H1 (cell line): ENCODE results near the gene GUCY1B1.

Experiments
- EZH2 ChIP-seq: fragments of 200-600 bp; sonication (generic); IDR thresholded peaks from 2 replicates; pipeline ENCODE4 v1.7.1; 2012; ENCODE audit warnings: low read depth, mild to moderate bottlenecking, moderate library complexity, low read length, inconsistent platforms; ENCODE audit not compliant: severe bottlenecking
- JUN ChIP-seq: IDR thresholded peaks from 2 replicates; pipeline ENCODE4 v1.6.1; 2011; ENCODE audit warnings: low read depth, mild to moderate bottlenecking, improper control_type of control experiment, low read length
- JUND ChIP-seq: IDR thresholded peaks from 2 replicates; pipeline ENCODE4 v1.6.1; 2011; ENCODE audit warnings: mild to moderate bottlenecking, improper control_type of control experiment, low read length
- POLR2A ChIP-seq, 2 experiments: IDR thresholded peaks; 1 replicate in 1 of 2; 2 replicates in 1 of 2; pipeline ENCODE4 v1.6.1; 2011; ENCODE audit warnings: low read depth in 2 of 2, low read length in 2 of 2, mild to moderate bottlenecking in 2 of 2; ENCODE audit errors: control extremely low read depth in 1 of 2
- RBBP5 ChIP-seq: IDR thresholded peaks from 2 replicates; pipeline ENCODE4 v1.7.1; 2012; ENCODE audit warnings: low read depth, mild to moderate bottlenecking, inconsistent platforms, low read length, moderate library complexity, borderline replicate concordance
- RNF2 ChIP-seq: fragments of 200-900, 300-1000 bp; sonication (generic); IDR thresholded peaks from 2 replicates; pipeline ENCODE4 v1.7.1; 2016; ENCODE audit warnings: borderline replicate concordance, low read depth, mild to moderate bottlenecking, antibody characterized with exemption, low read length; ENCODE audit not compliant: poor library complexity, severe bottlenecking; ENCODE audit errors: missing control alignments
- SAP30 ChIP-seq: fragments of 300-600 bp; sonication (generic); IDR thresholded peaks from 2 replicates; pipeline ENCODE4 v1.7.1; 2012; ENCODE audit warnings: low read length, moderate library complexity, mild to moderate bottlenecking, inconsistent platforms; ENCODE audit not compliant: insufficient read depth, insufficient replicate concordance
- SIN3A ChIP-seq, 2 experiments: IDR thresholded peaks in 1 of 2; conservative IDR thresholded peaks in 1 of 2; 2 replicates each; pipeline ENCODE4 v1.6.1; 2011 to 2012; ENCODE audit warnings: low read length in 2 of 2, improper control_type of control experiment in 1 of 2, low read depth in 1 of 2, mild to moderate bottlenecking in 1 of 2
- SIX5 ChIP-seq: IDR thresholded peaks from 2 replicates; pipeline ENCODE4 v1.6.1; 2011; ENCODE audit warnings: mild to moderate bottlenecking, low read depth, low read length
- SP1 ChIP-seq: IDR thresholded peaks from 2 replicates; pipeline ENCODE4 v1.6.1; 2011; ENCODE audit warnings: low read depth, low read length
- TF ChIP-seq, protein P1 (sequence below), 3 experiments: IDR thresholded peaks; 1 replicate in 2 of 3; 2 replicates in 1 of 3; pipeline versions ENCODE4 v1.5.1 to v1.6.1; 2011; ENCODE audit warnings: low read length in 3 of 3, mild to moderate bottlenecking in 3 of 3, inconsistent platforms in 2 of 3, low read depth in 1 of 3, moderate library complexity in 1 of 3; ENCODE audit not compliant: insufficient read depth in 1 of 3; ENCODE audit errors: control extremely low read depth in 1 of 3
- TF ChIP-seq, protein P2 (sequence below): IDR thresholded peaks from 2 replicates; pipeline ENCODE4 v1.6.1; 2012; ENCODE audit warnings: inconsistent platforms

DNA sequence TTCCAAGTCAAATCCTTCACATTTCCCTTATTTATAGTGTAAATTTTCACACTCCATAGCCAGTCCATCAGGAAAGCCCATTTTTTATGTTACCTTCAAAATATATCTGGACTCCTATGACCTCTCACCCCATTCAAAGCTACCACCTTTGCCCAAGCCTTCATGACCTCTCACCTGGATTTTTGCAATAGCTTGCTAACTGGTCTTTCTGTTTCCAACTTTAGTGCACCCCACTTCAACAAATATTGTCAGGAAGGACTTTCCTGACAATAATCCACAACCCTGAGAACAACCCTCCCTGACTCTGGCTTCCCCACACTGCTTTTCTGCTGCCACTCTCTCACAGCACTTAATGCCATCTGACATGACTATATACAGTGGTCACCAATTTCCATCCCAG lies 73.8 kb downstream of the GUCY1B1 start:
- TF ChIP-seq, protein P1, sequence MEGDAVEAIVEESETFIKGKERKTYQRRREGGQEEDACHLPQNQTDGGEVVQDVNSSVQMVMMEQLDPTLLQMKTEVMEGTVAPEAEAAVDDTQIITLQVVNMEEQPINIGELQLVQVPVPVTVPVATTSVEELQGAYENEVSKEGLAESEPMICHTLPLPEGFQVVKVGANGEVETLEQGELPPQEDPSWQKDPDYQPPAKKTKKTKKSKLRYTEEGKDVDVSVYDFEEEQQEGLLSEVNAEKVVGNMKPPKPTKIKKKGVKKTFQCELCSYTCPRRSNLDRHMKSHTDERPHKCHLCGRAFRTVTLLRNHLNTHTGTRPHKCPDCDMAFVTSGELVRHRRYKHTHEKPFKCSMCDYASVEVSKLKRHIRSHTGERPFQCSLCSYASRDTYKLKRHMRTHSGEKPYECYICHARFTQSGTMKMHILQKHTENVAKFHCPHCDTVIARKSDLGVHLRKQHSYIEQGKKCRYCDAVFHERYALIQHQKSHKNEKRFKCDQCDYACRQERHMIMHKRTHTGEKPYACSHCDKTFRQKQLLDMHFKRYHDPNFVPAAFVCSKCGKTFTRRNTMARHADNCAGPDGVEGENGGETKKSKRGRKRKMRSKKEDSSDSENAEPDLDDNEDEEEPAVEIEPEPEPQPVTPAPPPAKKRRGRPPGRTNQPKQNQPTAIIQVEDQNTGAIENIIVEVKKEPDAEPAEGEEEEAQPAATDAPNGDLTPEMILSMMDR (IDR thresholded peaks at IDR 0.05; ENCODE audit: control extremely low read depth in 1 of 3, insufficient read depth in 1 of 3, low read depth in 1 of 3, low read length in 3 of 3), result no peak
- TF ChIP-seq JUND, result no peak
- no peak for TF ChIP-seq RBBP5
- TF ChIP-seq EZH2, result no peak
- TF ChIP-seq SP1, result no peak
- TF ChIP-seq SIN3A (conservative IDR thresholded peaks at IDR 0.05 in 1 of 2, IDR thresholded peaks at IDR 0.05 in 1 of 2; ENCODE audit: low read depth in 1 of 2, low read length in 2 of 2), result no peak
- TF ChIP-seq POLR2A (IDR thresholded peaks at IDR 0.05; ENCODE audit: control extremely low read depth in 1 of 2, low read depth in 2 of 2, low read length in 2 of 2), result no peak
- TF ChIP-seq, protein P2, sequence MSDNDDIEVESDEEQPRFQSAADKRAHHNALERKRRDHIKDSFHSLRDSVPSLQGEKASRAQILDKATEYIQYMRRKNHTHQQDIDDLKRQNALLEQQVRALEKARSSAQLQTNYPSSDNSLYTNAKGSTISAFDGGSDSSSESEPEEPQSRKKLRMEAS, result no peak
- no peak for TF ChIP-seq SIX5
- no peak for TF ChIP-seq JUN
- no peak for TF ChIP-seq RNF2
- TF ChIP-seq SAP30, result no peak
